GM12872 (cell line): ENCODE measurements around the gene PPP2R2D.

Source experiments
- CTCF ChIP-seq: IDR thresholded peaks from 3 replicates; pipeline ENCODE4 v1.5.1; 2011; ENCODE audit warnings: low read depth, mild to moderate bottlenecking, low read length, moderate library complexity; ENCODE audit not compliant: insufficient read depth

Gene PPP2R2D

GRCh38 chr10:131899116-131899690, 1.6 kb upstream of the PPP2R2D start:
- no peak for TF ChIP-seq CTCF

- TF ChIP-seq CTCF: no peak
Measured at GRCh38 chr10:131899695-131900349, 986 bp upstream of the PPP2R2D start.

- no peak for TF ChIP-seq CTCF
Measured at GRCh38 chr10:131901181-131901829, 497 bp downstream of the PPP2R2D start.

DNA sequence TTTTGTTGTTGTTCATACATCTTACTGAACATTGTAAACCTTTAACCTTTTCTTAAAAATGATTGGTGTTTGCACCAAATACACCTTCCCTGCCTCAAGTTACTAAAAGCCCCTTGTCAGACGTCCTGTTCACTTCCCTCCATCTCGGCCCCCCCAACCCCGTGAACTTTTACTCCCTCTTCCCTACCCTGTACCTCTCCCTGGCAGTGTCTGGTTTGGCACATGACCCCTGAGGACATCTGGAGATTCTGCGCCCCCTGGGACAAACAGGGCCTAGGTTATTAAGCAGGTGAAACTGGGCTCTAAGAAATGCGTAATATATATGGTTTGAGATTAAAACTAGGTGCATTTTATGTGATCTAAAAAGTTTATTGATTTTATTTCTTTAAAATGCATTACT, 1.4 kb downstream of the PPP2R2D start:
- no peak for TF ChIP-seq CTCF

DNA sequence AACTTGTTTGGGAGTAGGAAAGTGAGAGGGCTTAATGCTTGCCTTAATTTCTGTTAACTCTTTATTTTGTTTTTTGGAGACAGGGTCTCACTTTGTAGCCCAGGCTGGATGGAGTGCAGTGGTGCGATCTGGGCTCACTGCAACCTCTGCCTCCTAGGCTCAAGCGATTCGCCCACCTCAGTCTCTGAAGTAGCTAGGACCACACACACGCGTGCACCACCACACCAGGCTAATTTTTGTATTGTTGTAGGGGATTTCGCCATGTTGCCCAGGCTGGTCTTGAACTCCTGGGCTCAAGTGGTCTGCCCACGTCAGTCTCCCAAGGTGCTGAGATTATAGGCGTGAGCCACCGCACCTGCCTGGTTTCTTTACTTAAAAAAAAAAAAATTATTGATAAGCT, 1.9 kb downstream of the PPP2R2D start:
- TF ChIP-seq CTCF: no peak

DNA sequence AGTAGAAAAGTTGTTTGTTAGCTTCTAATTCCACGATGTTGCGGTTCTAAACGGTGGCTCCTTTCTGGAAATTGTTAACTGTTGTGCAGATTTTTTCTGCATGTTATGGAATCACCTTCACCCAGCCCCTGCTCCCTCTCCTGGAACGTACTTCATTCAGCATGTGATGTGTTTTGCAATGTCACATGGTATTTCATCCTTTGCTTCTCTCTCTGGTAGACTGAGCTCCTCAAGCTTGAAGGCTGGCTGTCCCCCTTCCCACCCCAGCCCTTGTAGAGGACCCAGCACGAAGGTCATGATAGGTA, 4.4 kb downstream of the PPP2R2D start:
- no peak for TF ChIP-seq CTCF

DNA sequence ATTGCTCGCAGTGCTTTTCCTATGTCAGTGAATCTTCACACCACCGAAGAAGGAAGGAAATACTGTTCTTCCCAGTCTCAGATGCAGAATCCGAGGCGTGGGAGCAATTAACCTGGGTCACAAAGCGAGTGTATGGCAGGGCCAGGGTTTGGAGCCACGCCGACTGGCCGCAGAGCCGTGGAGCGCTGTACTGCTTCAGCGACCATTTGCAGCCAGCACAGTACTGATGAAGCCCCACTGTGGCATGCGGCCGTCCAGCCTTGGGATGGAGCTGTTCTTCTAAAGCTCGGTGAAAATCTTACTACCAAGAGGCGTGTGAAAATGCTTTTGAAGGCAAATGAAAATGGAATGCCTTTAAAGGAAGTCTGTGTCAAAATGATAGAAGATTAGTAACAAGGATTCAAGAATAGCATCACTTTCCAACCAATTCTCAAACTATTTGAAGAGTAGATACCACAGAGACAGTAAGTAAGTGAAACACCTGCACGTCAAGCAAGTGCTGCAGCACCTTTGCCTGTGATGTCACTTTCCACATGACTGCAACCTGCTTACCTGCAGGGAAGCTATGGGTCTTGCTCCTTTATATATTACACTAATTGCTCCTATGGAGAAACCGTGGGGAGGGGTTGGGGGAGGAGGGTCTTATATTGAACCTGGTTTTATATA, 4.9 kb downstream of the PPP2R2D start:
- no peak for TF ChIP-seq CTCF
